HepG2 (cell line): Measurements from ENCODE around the gene SERPINA9. TPM values are rescaled to one million over a fixed set of nuclear protein-coding genes. Genes with fewer than 3 reads are reported as not detected.
A peak's percentile ranks its signal among the peaks of the same experiment; 100 is the strongest.

Source experiments
- ATAC-seq: fragments of 200-7000 bp; cut with Tn5 transposase; 3 replicates; pipeline ENCODE4 v1.9.1; 2020; ENCODE audit warnings: mild to moderate bottlenecking, moderate library complexity
- BruUV-seq: library from RNA; stranded (reverse); fragments of 400-500 nt; replicated peaks from 2 replicates; lab custom pipeline; 2021; lab: Mats Ljungman, UMichigan
- CTCF ChIA-PET: fragments of 300-600 bp; formaldehyde crosslinking; extraction: SDS; loops from one replicate; lab custom pipeline; 2021; ENCODE audit warnings: low total read pairs, inconsistent platforms, low intra/inter-chr PET ratio; lab: Yijun Ruan, JAX
- POLR2A ChIA-PET: fragments of 350-600 bp; sonication (Branson Sonifier 250); formaldehyde crosslinking; loops from one replicate; lab custom pipeline; 2020; ENCODE audit warnings: antibody characterized with exemption, inconsistent platforms; lab: Yijun Ruan, JAX
- DNase-seq: peaks from one replicate; pipeline ENCODE4 v3.0.0-alpha.2; 2015; ENCODE audit warnings: low spot score
- FAIRE-seq: peaks from 3 replicates; lab custom pipeline; 2011; peaks lifted over from hg19 to GRCh38; lab: Jason Lieb, UNC
- H2AFZ ChIP-seq: one replicate; pipeline ENCODE4 v1.6.1; 2011; ENCODE audit warnings: low read length, inconsistent platforms
- H3K27ac ChIP-seq: fragments of 300-600 bp; 3 replicates; pipeline ENCODE4 v1.8.0; 2011; ENCODE audit warnings: mixed run types, mild to moderate bottlenecking, mixed read lengths, low read length, inconsistent platforms; ENCODE audit not compliant: insufficient read depth; ENCODE audit errors: extremely low read length
- H3K27me3 ChIP-seq, 2 experiments: fragments of 200-600 bp in 1 of 2; 2 replicates in 1 of 2; 3 replicates in 1 of 2; pipeline versions ENCODE4 v1.6.0 to v1.8.0; 2011; ENCODE audit warnings: low read length in 2 of 2, mild to moderate bottlenecking in 2 of 2, moderate library complexity in 2 of 2, inconsistent platforms in 1 of 2; ENCODE audit not compliant: insufficient read depth in 2 of 2, control insufficient read depth in 1 of 2
- H3K36me3 ChIP-seq, 2 experiments: fragments of 200-600 bp in 1 of 2; replicated peaks in 1 of 2; 2 replicates in 1 of 2; 3 replicates in 1 of 2; pipeline versions ENCODE4 v1.5.1 to v1.8.0; 2011; ENCODE audit warnings: low read length in 2 of 2, inconsistent platforms in 1 of 2; ENCODE audit not compliant: insufficient read depth in 2 of 2, control insufficient read depth in 1 of 2
- H3K4me1 ChIP-seq: 2 replicates; pipeline ENCODE4 v1.5.1; 2012; ENCODE audit warnings: low read length, inconsistent platforms; ENCODE audit not compliant: insufficient read depth
- H3K4me2 ChIP-seq: 2 replicates; pipeline ENCODE4 v1.6.0; 2011; ENCODE audit warnings: low read depth, low read length, inconsistent platforms
- H3K4me3 ChIP-seq, 3 experiments: fragments of 200-600 bp in 1 of 3; sonication (generic), shearing (Covaris generic) in 1 of 3; replicated peaks in 1 of 3; 2 replicates each; pipeline ENCODE4 v1.5.1; 2011 to 2016; ENCODE audit warnings: low read length in 3 of 3, inconsistent platforms in 2 of 3, low read depth in 2 of 3, mild to moderate bottlenecking in 2 of 3, control low read depth in 1 of 3, mixed read lengths in 1 of 3; ENCODE audit not compliant: insufficient read depth in 1 of 3
- H3K79me2 ChIP-seq: one replicate; pipeline ENCODE4 v1.6.1; 2011; ENCODE audit warnings: low read length, inconsistent platforms; ENCODE audit not compliant: insufficient read depth
- H3K9ac ChIP-seq: 2 replicates; pipeline ENCODE4 v1.6.0; 2011; ENCODE audit warnings: mild to moderate bottlenecking, low read depth, low read length, inconsistent platforms; ENCODE audit not compliant: insufficient read depth
- H3K9me3 ChIP-seq: 2 replicates; pipeline ENCODE4 v1.5.1; 2012; ENCODE audit warnings: mild to moderate bottlenecking, low read length
- H4K20me1 ChIP-seq: 2 replicates; pipeline ENCODE4 v1.6.0; 2011; ENCODE audit warnings: inconsistent platforms, mild to moderate bottlenecking, low read length, moderate library complexity; ENCODE audit not compliant: insufficient read depth
- CBX2 ChIP-seq, 2 experiments: fragments of 200-600 bp in 1 of 2; sonication (generic); formaldehyde crosslinking in 1 of 2; IDR thresholded peaks; 2 replicates each; pipeline versions ENCODE4 v1.7.0 to v1.8.1; 2018 to 2022; ENCODE audit warnings: low read depth in 2 of 2, low read length in 1 of 2, mild to moderate bottlenecking in 1 of 2, missing genetic modification reagents in 1 of 2
- GATAD1 ChIP-seq: IDR thresholded peaks from 2 replicates; pipeline ENCODE4 v1.6.1; 2016; ENCODE audit warnings: missing genetic modification reagents, missing compliant biosample characterization
- HNF4G ChIP-seq, 2 experiments: sonication (generic) in 1 of 2; formaldehyde crosslinking in 1 of 2; IDR thresholded peaks; 2 replicates each; pipeline versions ENCODE4 v1.4.0 to v1.6.1; 2011 to 2020; ENCODE audit warnings: borderline replicate concordance in 2 of 2, low read depth in 2 of 2, mild to moderate bottlenecking in 2 of 2, low read length in 1 of 2, missing genetic modification reagents in 1 of 2, moderate library complexity in 1 of 2
- MAFF ChIP-seq: IDR thresholded peaks from 2 replicates; pipeline ENCODE4 v1.6.1; 2011; ENCODE audit warnings: low read depth, low read length, improper control_type of control experiment
- MAFK ChIP-seq, 2 experiments: IDR thresholded peaks in 1 of 2; conservative IDR thresholded peaks in 1 of 2; 2 replicates each; pipeline ENCODE4 v1.6.1; 2011; ENCODE audit warnings: improper control_type of control experiment in 2 of 2, low read length in 2 of 2
- MEF2D ChIP-seq: sonication (generic); formaldehyde crosslinking; IDR thresholded peaks from 2 replicates; pipeline ENCODE4 v1.5.1; 2020; ENCODE audit warnings: mild to moderate bottlenecking, missing genetic modification reagents
- ZC3H13 ChIP-seq: sonication (generic); formaldehyde crosslinking; IDR thresholded peaks from 2 replicates; pipeline ENCODE4 v1.8.1; 2023; ENCODE audit warnings: mild to moderate bottlenecking, missing genetic modification reagents, moderate library complexity
- ZNF280B ChIP-seq: sonication (generic); formaldehyde crosslinking; IDR thresholded peaks from 2 replicates; pipeline ENCODE4 v1.5.0; 2020; ENCODE audit warnings: missing genetic modification reagents, mild to moderate bottlenecking, borderline replicate concordance
- ZNF292 ChIP-seq: sonication (generic); formaldehyde crosslinking; IDR thresholded peaks from 2 replicates; pipeline ENCODE4 v1.8.1; 2022; ENCODE audit warnings: mild to moderate bottlenecking, low read depth, missing genetic modification reagents, borderline replicate concordance
- WGBS: methylation state at CpG from one replicate; pipeline ENCODE4 v1.1.6; 2017; ENCODE audit warnings: low lambda C conversion rate; 5-methylcytosine and 5-hydroxymethylcytosine counted together
- in situ Hi-C: cut with HindIII; loops from 2 replicates; pipeline ENCODE4 v1.10.0; 2017; ENCODE audit warnings: low pct_unique_long_range_greater_than_20kb; ENCODE audit not compliant: extremely low pct_ligation_motif_present
- intact Hi-C: fragments of 100-400 bp; cut with micrococcal nuclease; formaldehyde crosslinking; loops from one replicate; pipeline ENCODE4 v1.10.0; 2022; ENCODE audit not compliant: unreplicated experiment
- polyA plus RNA-seq, 8 experiments: library from polyadenylated mRNA; depleted of rRNA in 3 of 8; stranded (reverse) in 7 of 8; unstranded in 1 of 8; fragments of >200 nt; fragmentation: Illumina TruSeq in 4 of 8; extraction: Trizol in 4 of 8; gene quantifications; 2 replicates each; pipeline versions ENCODE4 v1.2.1 to v1.2.3, GENCODE V29; 2011 to 2016; ENCODE audit warnings: low read depth in 4 of 8, missing spikeins in 1 of 8, mixed read lengths in 1 of 8; ENCODE audit not compliant: insufficient read depth in 1 of 8
- total RNA-seq, 5 experiments: library from RNA; depleted of rRNA; stranded (reverse); fragments of >200 nt; fragmentation: Illumina TruSeq; extraction: Trizol; gene quantifications; 2 replicates each; pipeline ENCODE4 v1.2.3, GENCODE V29; 2016; ENCODE audit warnings: low read depth in 1 of 5

The SERPINA9 gene
- total and polyA plus RNA-seq, 2 of the 13 experiments (the other 11 are each of a cell fraction or from before 2014, with no cell fraction given), result 0.21 TPM; not detected in 1

- CTCF ChIA-PET, result interaction anchor here (1.3 to 2.4 kb wide), 2 partner anchors 62 to 112 kb away, joined by 6 to 18 read pairs; no protein-coding TSS in a partner anchor
- no peak for ATAC-seq
These were observed 51.6 kb downstream of the SERPINA9 start for GRCh38 chr14:94424371-94424770.

More at GRCh38 chr14:94424371-94424770, 51.6 kb downstream of the SERPINA9 start:
- intact Hi-C loops (loop anchor here (5.0 kb wide), 1 partner anchor 258 kb away; no protein-coding TSS in a partner anchor), in situ Hi-C loops (loop anchor here (10.0 kb wide), 1 partner anchor 260 kb away; no protein-coding TSS in a partner anchor)
- H3K27me3 ChIP-seq, result no peaks in the 10 kb centered on the region
- peak; percentile 77 to 81 for TF ChIP-seq MAFK (conservative IDR thresholded peaks at IDR 0.05 in 1 of 2, IDR thresholded peaks at IDR 0.05 in 1 of 2; ENCODE audit: low read length in 2 of 2)
- peak; percentile 60 for TF ChIP-seq MAFF
- no peak for TF ChIP-seq GATAD1 (CRISPR knock-in tag)
- TF ChIP-seq MEF2D (CRISPR knock-in tag), result no peak
- TF ChIP-seq ZNF280B (CRISPR knock-in tag), result no peak
- TF ChIP-seq HNF4G (IDR thresholded peaks at IDR 0.05; ENCODE audit: borderline replicate concordance, low read depth, low read length), result no peak
- TF ChIP-seq HNF4G (CRISPR knock-in tag; IDR thresholded peaks at IDR 0.05; ENCODE audit: borderline replicate concordance, low read depth), result no peak
- no peak for TF ChIP-seq ZNF292 (CRISPR knock-in tag)
- no peak for TF ChIP-seq CBX2 (IDR thresholded peaks at IDR 0.05; ENCODE audit: low read depth, low read length)
- no peak for TF ChIP-seq CBX2 (CRISPR knock-in tag; IDR thresholded peaks at IDR 0.05; ENCODE audit: low read depth)
- TF ChIP-seq ZC3H13 (CRISPR knock-in tag), result no peak
- POLR2A ChIA-PET, result no interaction called here
- no peak overlapping the region for H3K4me3 ChIP-seq
- no peaks in the 10 kb centered on the region for H3K79me2 ChIP-seq
- H3K4me2 ChIP-seq, result no peak overlapping the region
- DNase-seq (no peak), FAIRE-seq (no peak)
- no peak overlapping the region for H3K27ac ChIP-seq
- no peaks in the 10 kb centered on the region for H3K9me3 ChIP-seq
- H4K20me1 ChIP-seq, result no peaks in the 10 kb centered on the region
- no TSS peak for BruUV-seq
- H3K9ac ChIP-seq, result no peak overlapping the region
- no peaks in the 10 kb centered on the region for H3K36me3 ChIP-seq
- 33% methylated on average over 3 of the region's 3 CpGs for WGBS
- peaks cover 39% of the 10 kb centered on the region for H3K4me1 ChIP-seq
- H2AFZ ChIP-seq, result no peak overlapping the region
